H9 (cell line): ENCODE measurements around the gene TXNDC12. TPM values are rescaled to one million over a fixed set of nuclear protein-coding genes. Genes with fewer than 3 reads are reported as not detected.
"Not testable (repeated sequence)": the region's sequence is repeated elsewhere in the genome, so short reads cannot be mapped to it uniquely, and the experiment has no call there.

Experiments used
- DNase-seq: peaks from one replicate; pipeline ENCODE4 v3.0.0-alpha.2; 2017
- H2AFZ ChIP-seq: one replicate; pipeline ENCODE4 v1.6.1; 2013; ENCODE audit warnings: mild to moderate bottlenecking, low read length, control low read depth, moderate library complexity
- H2AK5ac ChIP-seq: 2 replicates; pipeline ENCODE4 v1.6.1; 2013; ENCODE audit warnings: low read length, control low read depth, mixed read lengths; ENCODE audit not compliant: insufficient read length
- H2BK120ac ChIP-seq: one replicate; pipeline ENCODE4 v1.6.1; 2013; ENCODE audit warnings: low read depth, mild to moderate bottlenecking, low read length, control low read depth, inconsistent platforms; ENCODE audit not compliant: poor library complexity, severe bottlenecking
- H2BK12ac ChIP-seq: 2 replicates; pipeline ENCODE4 v1.6.1; 2013; ENCODE audit warnings: low read length, control low read depth, mixed read lengths, low read depth; ENCODE audit not compliant: insufficient read length
- H2BK15ac ChIP-seq: 2 replicates; pipeline ENCODE4 v1.6.1; 2013; ENCODE audit warnings: low read depth, low read length, control low read depth
- H2BK20ac ChIP-seq: one replicate; pipeline ENCODE4 v1.6.1; 2013; ENCODE audit warnings: low read depth, mild to moderate bottlenecking, low read length, control low read depth, inconsistent platforms; ENCODE audit not compliant: poor library complexity, severe bottlenecking
- H2BK5ac ChIP-seq: 2 replicates; pipeline ENCODE4 v1.6.1; 2013; ENCODE audit warnings: low read length, control low read depth, mixed read lengths; ENCODE audit not compliant: insufficient read length
- H3K14ac ChIP-seq: 2 replicates; pipeline ENCODE4 v1.6.1; 2013; ENCODE audit warnings: low read length, control low read depth; ENCODE audit not compliant: insufficient read depth
- H3K18ac ChIP-seq: 2 replicates; pipeline ENCODE4 v1.6.1; 2013; ENCODE audit warnings: low read depth, mild to moderate bottlenecking, mixed read lengths, low read length, control low read depth; ENCODE audit not compliant: insufficient read length
- H3K23ac ChIP-seq: 2 replicates; pipeline ENCODE4 v1.6.1; 2013; ENCODE audit warnings: low read length, control low read depth, mixed read lengths, low read depth; ENCODE audit not compliant: insufficient read length
- H3K23me2 ChIP-seq: 2 replicates; pipeline ENCODE4 v1.6.1; 2013; ENCODE audit warnings: low read depth, mild to moderate bottlenecking, mixed read lengths, low read length, control low read depth; ENCODE audit not compliant: insufficient read length, poor library complexity, severe bottlenecking
- H3K27ac ChIP-seq: 2 replicates; pipeline ENCODE4 v1.5.1; 2013; ENCODE audit warnings: low read length, control low read depth, mixed read lengths, low read depth; ENCODE audit not compliant: insufficient read length
- H3K27me3 ChIP-seq: 2 replicates; pipeline ENCODE4 v1.6.1; 2013; ENCODE audit warnings: low read length, control low read depth, inconsistent platforms; ENCODE audit not compliant: insufficient read depth
- H3K4ac ChIP-seq: 2 replicates; pipeline ENCODE4 v1.6.1; 2013; ENCODE audit warnings: low read depth, mild to moderate bottlenecking, control low read depth, inconsistent platforms, low read length, moderate library complexity
- H3K4me1 ChIP-seq: 2 replicates; pipeline ENCODE4 v1.6.1; 2013; ENCODE audit warnings: low read length, control low read depth, inconsistent platforms; ENCODE audit not compliant: insufficient read depth
- H3K4me2 ChIP-seq: 2 replicates; pipeline ENCODE4 v1.6.1; 2013; ENCODE audit warnings: low read length, control low read depth, mixed read lengths; ENCODE audit not compliant: insufficient read length, insufficient read depth
- H3K56ac ChIP-seq: 2 replicates; pipeline ENCODE4 v1.6.1; 2013; ENCODE audit warnings: low read depth, mild to moderate bottlenecking, mixed read lengths, low read length, control low read depth; ENCODE audit not compliant: insufficient read length
- H3K79me1 ChIP-seq: 2 replicates; pipeline ENCODE4 v1.6.1; 2013; ENCODE audit warnings: low read depth, mild to moderate bottlenecking, moderate library complexity, low read length, control low read depth, inconsistent platforms; ENCODE audit not compliant: insufficient read depth, poor library complexity, severe bottlenecking
- H3K79me2 ChIP-seq: 2 replicates; pipeline ENCODE4 v1.6.1; 2013; ENCODE audit warnings: low read length, control low read depth, inconsistent platforms; ENCODE audit not compliant: insufficient read depth
- H3K9ac ChIP-seq: 2 replicates; pipeline ENCODE4 v1.6.1; 2013; ENCODE audit warnings: low read length, control low read depth, mixed read lengths; ENCODE audit not compliant: insufficient read length; ENCODE audit errors: extremely low read depth
- H3K9me3 ChIP-seq: one replicate; pipeline ENCODE4 v1.6.1; 2013; ENCODE audit warnings: low read depth, low read length, inconsistent platforms; ENCODE audit not compliant: control insufficient read depth
- H3T11ph ChIP-seq: one replicate; pipeline ENCODE4 v1.6.1; 2013; ENCODE audit warnings: mild to moderate bottlenecking, low read length, control low read depth, inconsistent platforms
- H4K20me1 ChIP-seq: one replicate; pipeline ENCODE4 v1.6.1; 2013; ENCODE audit not compliant: control insufficient read depth, insufficient read length, insufficient read depth
- H4K5ac ChIP-seq: 2 replicates; pipeline ENCODE4 v1.6.1; 2013; ENCODE audit warnings: low read depth, mild to moderate bottlenecking, mixed read lengths, low read length, control low read depth; ENCODE audit not compliant: insufficient read length
- H4K8ac ChIP-seq: replicated peaks from 2 replicates; pipeline ENCODE4 v1.6.1; 2013; ENCODE audit warnings: low read length, control low read depth, mixed read lengths, low read depth; ENCODE audit not compliant: insufficient read length
- H4K91ac ChIP-seq: 2 replicates; pipeline ENCODE4 v1.6.1; 2013; ENCODE audit warnings: low read depth, mild to moderate bottlenecking, moderate library complexity, mixed read lengths, low read length, control low read depth; ENCODE audit not compliant: insufficient read length
- H3K27ac Mint-ChIP-seq, 3 experiments: 2 replicates in 2 of 3; 3 replicates in 1 of 3; pipeline ENCODE4 v1.8.0; 2020 to 2021; ENCODE audit warnings: mixed read lengths in 3 of 3, mild to moderate bottlenecking in 1 of 3, moderate library complexity in 1 of 3
- H3K27me3 Mint-ChIP-seq: 2 replicates; pipeline ENCODE4 v1.8.0; 2021; ENCODE audit warnings: low read depth, mild to moderate bottlenecking, moderate library complexity, mixed read lengths
- H3K36me3 Mint-ChIP-seq, 3 experiments: 2 replicates in 2 of 3; 3 replicates in 1 of 3; pipeline ENCODE4 v1.8.0; 2020 to 2021; ENCODE audit warnings: low read depth in 3 of 3, mixed read lengths in 3 of 3; ENCODE audit not compliant: insufficient read depth in 1 of 3
- H3K4me1 Mint-ChIP-seq, 2 experiments: 2 replicates each; pipeline ENCODE4 v1.8.0; 2020; ENCODE audit warnings: mixed read lengths in 2 of 2
- H3K4me3 Mint-ChIP-seq, 2 experiments: 2 replicates in 1 of 2; 3 replicates in 1 of 2; pipeline ENCODE4 v1.8.0; 2020 to 2021; ENCODE audit warnings: mild to moderate bottlenecking in 2 of 2, mixed read lengths in 2 of 2, moderate library complexity in 1 of 2
- H3K9me3 Mint-ChIP-seq, 2 experiments: 2 replicates in 1 of 2; 3 replicates in 1 of 2; pipeline ENCODE4 v1.8.0; 2020; ENCODE audit warnings: mild to moderate bottlenecking in 2 of 2, mixed read lengths in 2 of 2, moderate library complexity in 1 of 2
- total RNA-seq: library from RNA; stranded (reverse); gene quantifications from 2 replicates; pipeline ENCODE4 v1.2.1, GENCODE V29; 2021

Gene TXNDC12
- total RNA-seq, 1 experiment from 2014 or later, result 82.1 TPM

- H3K4me3 Mint-ChIP-seq, H3K14ac ChIP-seq, H3K27me3 ChIP-seq, H4K91ac ChIP-seq, H2AK5ac ChIP-seq, H2BK5ac ChIP-seq, H2BK12ac ChIP-seq, H3K4me2 ChIP-seq, DNase-seq, H3K79me2 ChIP-seq, H3K27me3 Mint-ChIP-seq, H2BK20ac ChIP-seq, H2BK15ac ChIP-seq, H3K27ac Mint-ChIP-seq, H3T11ph ChIP-seq, H3K79me1 ChIP-seq, H4K5ac ChIP-seq, H3K18ac ChIP-seq, H3K9me3 Mint-ChIP-seq, H3K23me2 ChIP-seq, H3K27ac ChIP-seq, H4K8ac ChIP-seq, H2BK120ac ChIP-seq, H4K20me1 ChIP-seq, H3K4me1 Mint-ChIP-seq, H3K4me1 ChIP-seq, H3K4ac ChIP-seq, H3K9ac ChIP-seq, H2AFZ ChIP-seq, H3K23ac ChIP-seq, H3K56ac ChIP-seq, H3K9me3 ChIP-seq: not testable (repeated sequence)
- H3K36me3 Mint-ChIP-seq, result peaks cover 31 to 58% (median 54%) of the 10 kb centered on the region in 3 experiments
Measured at GRCh38 chr1:52087892-52088291, 32.9 kb upstream of the TXNDC12 start.
